Uterus (tissue), 4 donors: ENCODE results near the gene CD248. TPM values are rescaled to one million over a fixed set of nuclear protein-coding genes. Genes with fewer than 3 reads are reported as not detected.

Experiments
- DNase-seq, 2 donors: peaks; one replicate each; pipeline ENCODE4 v3.0.0-alpha.2; 2019 to 2020
- H3K27ac ChIP-seq, 2 donors: fragments of 200-600 bp; sonication (generic); 1 replicate in 1 of 2; 2 replicates in 1 of 2; pipeline ENCODE4 v1.5.1; 2016 to 2018
- H3K27me3 ChIP-seq, 2 donors: fragments of 200-600 bp; sonication (generic); one replicate each; pipeline ENCODE4 v1.5.1; 2018 to 2019; ENCODE audit warnings: control low read depth in 1 of 2
- H3K36me3 ChIP-seq, 2 donors: fragments of 200-600 bp; sonication (generic); one replicate each; pipeline ENCODE4 v1.5.1; 2019; ENCODE audit warnings: control low read depth in 1 of 2
- H3K4me1 ChIP-seq, 2 donors: fragments of 200-600 bp; sonication (generic); one replicate each; pipeline ENCODE4 v1.5.1; 2018 to 2019; ENCODE audit warnings: control low read depth in 1 of 2
- H3K4me3 ChIP-seq, 2 donors: fragments of 200-600 bp; sonication (generic); 1 replicate in 1 of 2; 2 replicates in 1 of 2; pipeline ENCODE4 v1.5.1; 2018 to 2019; ENCODE audit warnings: mild to moderate bottlenecking in 1 of 2
- H3K9me3 ChIP-seq, 2 donors: fragments of 200-600 bp; sonication (generic); one replicate each; pipeline ENCODE4 v1.5.1; 2019; ENCODE audit warnings: control low read depth in 1 of 2
- CTCF ChIP-seq, 4 experiments: fragments of 200-600 bp in 2 of 4; fragments of 450-650 bp in 2 of 4; sonication (generic) in 2 of 4; IDR thresholded peaks; one replicate each; pipeline ENCODE4 v1.5.1; 2016 to 2019; ENCODE audit warnings: antibody characterized with exemption in 4 of 4, mild to moderate bottlenecking in 2 of 4, moderate library complexity in 1 of 4
- POLR2A ChIP-seq, 2 donors: fragments of 450-650 bp; IDR thresholded peaks; one replicate each; pipeline ENCODE4 v1.6.1; 2016; ENCODE audit warnings: antibody characterized with exemption in 2 of 2, mild to moderate bottlenecking in 1 of 2, moderate library complexity in 1 of 2
- intact Hi-C: fragments of 100-400 bp; cut with DNase I; formaldehyde crosslinking; loops from one replicate; pipeline ENCODE4 v1.15.1; 2023; ENCODE audit warnings: low total_unique reads
- total RNA-seq, 4 donors: library from RNA; depleted of rRNA in 3 of 4; stranded (reverse); fragments of >200 nt in 3 of 4; gene quantifications; one replicate each; pipeline versions ENCODE4 v1.1.0 to v1.2.4, GENCODE V29; 2014 to 2023
- donor health status: DM: yes; HTN: yes; CAD: no.

Gene CD248
- total RNA-seq, 4 donors from 2014 or later = 14.1 to 91.2 (median 46.2) TPM

GRCh38 chr11:66326261-66327111, 9.6 kb upstream of the CD248 start:
- Histone ChIP-seq H3K27me3 (no peaks in the 10 kb centered on the region), H3K9me3 (no peaks in the 10 kb centered on the region), H3K4me1 (peaks cover 0 to 4% of the 10 kb centered on the region in 2 donors), H3K4me3 (no peak overlapping the region), H3K27ac (peak overlapping the region; percentile 57 to 59), H3K36me3 (no peaks in the 10 kb centered on the region)
- no peak for TF ChIP-seq CTCF (IDR thresholded peaks at IDR 0.05)
- TF ChIP-seq POLR2A (IDR thresholded peaks at IDR 0.05) = no peak
- DNase-seq = peak; percentile 34 to 53
- intact Hi-C loops = no loop called here

- H3K4me1 ChIP-seq = peaks cover 0 to 4% of the 10 kb centered on the region in 2 donors
- no peak overlapping the region for H3K4me3 ChIP-seq
- no peaks in the 10 kb centered on the region for H3K9me3 ChIP-seq
- intact Hi-C loops = no loop called here
- DNase-seq = no peak
- TF ChIP-seq CTCF (IDR thresholded peaks at IDR 0.05) = no peak
- no peak for TF ChIP-seq POLR2A (IDR thresholded peaks at IDR 0.05)
- no peaks in the 10 kb centered on the region for H3K27me3 ChIP-seq
- H3K27ac ChIP-seq = peak overlapping the region in 1 of 2 donors; percentile 59
- H3K36me3 ChIP-seq = no peaks in the 10 kb centered on the region
These were observed 8.4 kb upstream of the CD248 start for GRCh38 chr11:66325263-66325671.

DNA sequence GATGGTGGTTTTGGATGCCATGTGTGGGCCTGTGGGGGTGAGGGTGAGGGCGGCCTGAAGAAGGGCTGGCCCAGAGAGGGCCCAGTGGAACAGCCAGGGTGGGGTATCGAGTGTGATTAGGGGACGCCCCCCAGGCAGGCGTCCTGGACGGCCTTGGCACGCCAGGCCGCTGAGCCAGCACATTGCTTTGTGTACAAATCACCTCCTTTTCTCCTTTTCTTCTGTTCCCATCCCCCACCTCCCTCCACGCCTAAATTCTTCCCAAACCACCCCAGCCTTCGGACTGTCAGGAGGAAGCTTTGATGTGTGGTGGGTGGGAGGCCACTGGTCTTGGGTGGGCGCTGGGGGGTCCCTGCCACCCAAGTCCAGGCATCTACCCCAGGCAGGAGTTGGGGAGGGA, 7.8 kb upstream of the CD248 start:
- intact Hi-C loops = no loop called here

DNA sequence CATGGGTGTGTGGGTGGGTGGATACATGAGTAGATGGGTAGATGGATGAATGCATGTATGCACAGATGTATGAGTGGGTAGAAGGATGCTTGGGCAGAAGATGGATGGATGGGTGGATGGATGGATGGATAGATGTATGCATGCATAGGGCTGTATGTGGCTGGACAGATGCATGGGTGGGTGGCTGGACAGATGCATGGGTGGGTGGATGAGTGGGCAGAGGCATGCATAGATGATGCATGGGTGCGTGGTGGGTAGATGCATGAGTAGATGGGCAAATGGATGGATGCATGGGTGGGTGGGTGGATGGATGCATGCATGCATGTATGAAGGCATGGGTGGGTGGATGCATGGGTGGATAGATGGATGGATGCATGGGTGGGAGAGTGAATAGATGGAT, 6.8 kb upstream of the CD248 start:
- Histone ChIP-seq H3K4me1 (peaks cover 0 to 2% of the 10 kb centered on the region in 2 donors), H3K9me3 (no peaks in the 10 kb centered on the region), H3K27ac (no peak overlapping the region), H3K36me3 (no peaks in the 10 kb centered on the region), H3K4me3 (no peak overlapping the region), H3K27me3 (no peaks in the 10 kb centered on the region)
- DNase-seq = no peak
- TF ChIP-seq POLR2A (IDR thresholded peaks at IDR 0.05) (no peak), CTCF (IDR thresholded peaks at IDR 0.05) (no peak)
- intact Hi-C loops = no loop called here

More for the DNA sequence above, 7.8 kb upstream of the CD248 start:
- TF ChIP-seq CTCF (IDR thresholded peaks at IDR 0.05) (no peak), POLR2A (IDR thresholded peaks at IDR 0.05) (no peak)
- Histone ChIP-seq H3K9me3 (no peaks in the 10 kb centered on the region), H3K36me3 (no peaks in the 10 kb centered on the region), H3K4me1 (peaks cover 0 to 4% of the 10 kb centered on the region in 2 donors), H3K4me3 (no peak overlapping the region), H3K27ac (no peak overlapping the region), H3K27me3 (no peaks in the 10 kb centered on the region)
- no peak for DNase-seq

DNA sequence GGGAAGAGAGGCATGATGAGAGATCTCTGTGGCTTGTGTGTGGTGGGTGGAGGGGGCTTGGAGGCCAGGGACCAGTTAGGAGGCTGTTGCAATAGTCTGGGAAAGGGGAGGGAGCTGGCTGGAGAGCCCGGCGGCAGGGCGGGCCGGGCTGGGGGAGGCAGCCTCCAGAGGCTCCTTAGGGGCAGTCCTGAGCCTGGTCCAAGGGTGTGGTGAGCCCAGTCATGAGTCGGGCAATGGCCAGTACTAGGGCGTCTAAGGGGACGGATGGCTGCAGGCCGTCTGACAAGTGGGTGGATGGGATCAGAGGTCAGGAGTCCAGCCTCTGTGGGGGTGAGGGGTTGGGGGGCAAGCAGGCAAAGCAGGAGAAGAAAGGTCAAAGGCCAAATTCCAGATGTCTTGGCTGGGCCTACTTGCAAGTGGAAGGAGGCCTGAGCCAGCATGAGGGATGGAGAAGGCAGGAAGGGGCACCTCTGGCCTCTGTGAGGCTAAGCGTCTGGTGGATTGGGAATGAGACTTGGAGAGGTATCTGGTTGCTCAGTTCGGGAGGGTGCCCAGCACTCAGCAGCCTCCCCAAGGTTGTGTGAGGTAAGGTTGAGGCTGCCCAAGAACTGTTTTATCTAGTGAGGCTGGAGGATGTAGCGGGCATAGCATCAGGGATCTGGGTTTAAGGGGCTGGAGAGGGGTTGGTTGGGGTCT, 6.0 kb upstream of the CD248 start:
- Histone ChIP-seq H3K27me3 (no peaks in the 10 kb centered on the region), H3K4me1 (peaks cover 0 to 4% of the 10 kb centered on the region in 2 donors), H3K9me3 (no peaks in the 10 kb centered on the region), H3K36me3 (no peaks in the 10 kb centered on the region), H3K4me3 (no peak overlapping the region), H3K27ac (peak overlapping the region in 1 of 2 donors; percentile 10)
- peak; percentile 51 to 65 for DNase-seq
- intact Hi-C loops = no loop called here
- TF ChIP-seq CTCF (IDR thresholded peaks at IDR 0.05) (no peak), POLR2A (IDR thresholded peaks at IDR 0.05) (no peak)
